Kidney epithelial cell (primary cell): ENCODE data around the gene CYB561. TPM values are rescaled to one million over a fixed set of nuclear protein-coding genes. Genes with fewer than 3 reads are reported as not detected.

Experiments
- DNase-seq: peaks from one replicate; pipeline ENCODE4 v3.0.0-alpha.2; 2010; ENCODE audit warnings: low read depth
- H3K27me3 ChIP-seq: 2 replicates; pipeline ENCODE4 v1.6.0; 2011; ENCODE audit warnings: low read length; ENCODE audit not compliant: control insufficient read depth, insufficient read depth
- H3K36me3 ChIP-seq: 2 replicates; pipeline ENCODE4 v1.5.1; 2011; ENCODE audit warnings: low read length; ENCODE audit not compliant: control insufficient read depth, insufficient read depth
- H3K4me3 ChIP-seq: 2 replicates; pipeline ENCODE4 v1.5.1; 2011; ENCODE audit warnings: low read depth, mild to moderate bottlenecking, control low read depth, low read length
- CTCF ChIP-seq: IDR thresholded peaks from 2 replicates; pipeline ENCODE4 v1.5.1; 2011; ENCODE audit warnings: mild to moderate bottlenecking, moderate library complexity, low read length, control low read depth, inconsistent platforms; ENCODE audit not compliant: insufficient read depth, poor library complexity, severe bottlenecking
- total RNA-seq: library from RNA; depleted of rRNA; stranded (reverse); fragments of >200 nt; gene quantifications from 2 replicates; pipeline ENCODE4 v1.2.3, GENCODE V29; 2015

The CYB561 gene
- total RNA-seq, 1 donor from 2014 or later = 19.3 TPM

DNA sequence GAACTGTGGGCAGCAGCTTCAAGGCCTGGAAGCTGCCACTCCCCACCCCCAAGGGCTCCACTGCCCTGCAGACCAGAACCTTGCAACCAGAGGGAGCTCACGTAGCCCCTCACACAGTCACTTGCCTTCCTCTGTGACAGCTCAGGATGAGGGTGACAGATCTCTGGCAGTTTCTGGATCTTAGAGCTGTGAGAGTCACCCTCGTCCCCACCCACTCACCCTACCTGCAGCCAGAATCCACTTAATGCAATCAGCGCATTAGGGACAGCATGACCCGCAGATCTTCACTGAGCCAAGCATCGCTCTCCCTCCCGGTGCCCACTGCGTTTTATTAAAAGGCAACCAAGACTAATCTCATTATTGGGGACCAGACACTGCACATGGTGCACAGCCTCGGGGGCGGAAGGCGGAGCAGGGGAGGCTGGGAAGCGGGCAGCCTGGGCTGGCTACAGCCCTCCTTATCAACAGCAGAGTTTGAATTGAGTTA lies 3.5 kb downstream of the CYB561 start:
- Histone ChIP-seq H3K36me3 (no peaks in the 10 kb centered on the region), H3K27me3 (peaks cover 5% of the 10 kb centered on the region), H3K4me3 (no peak overlapping the region)
- DNase-seq = no peak
- peak; percentile 41 for TF ChIP-seq CTCF

DNA sequence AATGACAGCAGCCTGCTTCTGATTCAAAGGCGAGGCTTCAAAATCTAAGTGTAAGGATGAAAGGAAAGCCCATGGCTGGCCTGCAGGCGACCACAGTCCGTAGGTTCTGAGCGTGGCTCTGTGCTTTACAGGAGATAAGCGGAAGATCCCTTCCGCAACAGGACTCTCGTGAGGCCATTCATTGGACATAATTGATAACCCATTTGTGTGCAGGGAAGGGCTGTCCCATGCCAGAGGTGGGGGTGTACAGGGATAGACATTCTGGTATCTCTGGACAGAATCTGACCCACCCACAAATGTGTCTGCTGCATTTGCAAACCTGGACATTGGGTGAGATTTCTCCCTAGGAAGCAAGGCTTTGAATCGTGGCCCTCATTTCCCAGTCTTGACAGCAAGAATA lies 4.0 kb downstream of the CYB561 start:
- Histone ChIP-seq H3K36me3 (no peaks in the 10 kb centered on the region), H3K4me3 (no peak overlapping the region), H3K27me3 (peaks cover 6% of the 10 kb centered on the region)
- no peak for DNase-seq
- TF ChIP-seq CTCF = no peak

DNA sequence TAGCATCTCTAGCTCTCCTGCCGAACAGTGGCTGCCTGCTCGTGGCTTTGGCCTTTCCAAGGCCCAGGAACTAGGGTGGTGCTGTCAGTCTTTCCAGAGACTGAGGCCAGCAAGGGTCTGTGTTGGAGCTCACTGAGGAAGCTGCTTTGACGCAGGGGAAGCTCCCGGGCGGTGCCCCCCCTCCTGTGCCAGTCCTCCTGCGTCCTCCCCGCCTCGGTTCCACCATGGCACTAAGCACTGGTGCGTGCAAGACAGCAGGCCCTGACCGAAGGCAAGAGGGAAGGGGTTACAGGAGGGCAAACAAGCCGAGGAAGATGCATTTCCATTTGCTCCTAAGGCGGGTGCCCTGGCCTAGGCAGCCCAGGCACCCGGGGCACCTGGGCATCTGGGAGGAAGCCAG lies 4.5 kb downstream of the CYB561 start:
- peaks cover 6% of the 10 kb centered on the region for H3K27me3 ChIP-seq
- no peaks in the 10 kb centered on the region for H3K36me3 ChIP-seq
- TF ChIP-seq CTCF = no peak
- H3K4me3 ChIP-seq = no peak overlapping the region
- DNase-seq = no peak

- no peak for TF ChIP-seq CTCF
- Histone ChIP-seq H3K27me3 (peaks cover 6% of the 10 kb centered on the region), H3K4me3 (no peak overlapping the region), H3K36me3 (no peaks in the 10 kb centered on the region)
- DNase-seq = no peak
These were observed 5.3 kb downstream of the CYB561 start for GRCh38 chr17:63440770-63441335.

- no peak for TF ChIP-seq CTCF
- no peak for DNase-seq
- Histone ChIP-seq H3K27me3 (peaks cover 6% of the 10 kb centered on the region), H3K36me3 (no peaks in the 10 kb centered on the region), H3K4me3 (no peak overlapping the region)
These were observed 5.9 kb downstream of the CYB561 start for GRCh38 chr17:63440127-63440769.

DNA sequence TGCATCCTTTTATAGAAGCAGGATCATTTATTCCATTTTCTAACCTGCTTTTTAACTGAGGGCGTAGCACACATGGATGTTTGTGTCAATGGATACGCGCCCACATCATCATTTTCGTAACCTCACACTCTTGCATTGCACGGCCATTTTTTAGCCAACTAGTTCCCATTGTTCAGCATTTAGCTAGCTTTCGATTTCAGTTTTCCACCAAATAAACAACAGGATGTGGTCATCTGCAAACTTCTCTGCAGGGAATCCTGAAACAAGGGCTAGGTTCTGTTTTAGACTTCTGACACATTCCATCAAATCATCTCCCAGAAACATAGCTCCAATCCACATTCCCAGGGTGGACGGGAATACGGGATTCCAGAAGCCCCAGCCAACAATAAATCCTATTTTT lies 6.4 kb downstream of the CYB561 start:
- peaks cover 6% of the 10 kb centered on the region for H3K27me3 ChIP-seq
- H3K36me3 ChIP-seq = no peaks in the 10 kb centered on the region
- no peak for TF ChIP-seq CTCF
- no peak for DNase-seq
- H3K4me3 ChIP-seq = no peak overlapping the region
